ENCODE results near the gene HYCC2.
"Not testable (repeated sequence)": the region's sequence is repeated elsewhere in the genome, so short reads cannot be mapped to it uniquely, and the experiment has no call there.

HYCC2 gene

GRCh38 chr2:201071479-201072200, at the start of gene HYCC2, which contains the start of gene NDUFB3:
TSS of gene HYCC2 (minus strand) at chr2:201071671. CDS start at chr2:201024009, 47,662 bp downstream.
TSS of gene NDUFB3 (plus strand) at chr2:201072001. CDS start at chr2:201078883, 6,882 bp downstream.
- DNase-seq = peak; percentile 96

- peak; percentile 64 for DNase-seq
These were observed 47.7 kb upstream of the HYCC2 start for GRCh38 chr2:201118961-201119854.

GRCh38 chr2:201118121-201118960, 46.9 kb upstream of the HYCC2 start:
- DNase-seq = peak; percentile 88

- DNase-seq = not testable (repeated sequence)
These were observed 46.2 kb upstream of the HYCC2 start for GRCh38 chr2:201117735-201118094.

GRCh38 chr2:201116959-201117734, 45.7 kb upstream of the HYCC2 start:
- DNase-seq = no peak

- peak; percentile 45 for DNase-seq
These were observed 44.9 kb upstream of the HYCC2 start, which contains the start of gene CFLAR for GRCh38 chr2:201116115-201116958. TSS of gene CFLAR (plus strand) at chr2:201116164. CDS start at chr2:201129866, 13,702 bp downstream.

- no peak for DNase-seq
These were observed 43.4 kb upstream of the HYCC2 start for GRCh38 chr2:201114846-201115245.

GRCh38 chr2:201114350-201114749, 42.9 kb upstream of the HYCC2 start:
- DNase-seq = no peak

GRCh38 chr2:201111096-201111495, 39.6 kb upstream of the HYCC2 start:
- no peak for DNase-seq

GRCh38 chr2:201110615-201111014, 39.1 kb upstream of the HYCC2 start:
- no peak for DNase-seq

GRCh38 chr2:201109186-201109585, 37.7 kb upstream of the HYCC2 start:
- DNase-seq = no peak

GRCh38 chr2:201108341-201108740, 36.9 kb upstream of the HYCC2 start:
- DNase-seq = no peak

- DNase-seq = no peak
These were observed 36.2 kb upstream of the HYCC2 start for GRCh38 chr2:201107624-201108023.

- DNase-seq = no peak
These were observed 34.3 kb upstream of the HYCC2 start for GRCh38 chr2:201105759-201106158.

- DNase-seq = no peak
These were observed 29.0 kb upstream of the HYCC2 start for GRCh38 chr2:201100497-201100896.

- no peak for DNase-seq
These were observed 22.1 kb upstream of the HYCC2 start for GRCh38 chr2:201093573-201093972.

GRCh38 chr2:201090574-201090973, 19.1 kb upstream of the HYCC2 start:
- no peak for DNase-seq

GRCh38 chr2:201084863-201085262, 13.4 kb upstream of the HYCC2 start:
- no peak for DNase-seq

- no peak for DNase-seq
These were observed 3.5 kb upstream of the HYCC2 start for GRCh38 chr2:201074996-201075395.

- no peak for DNase-seq
These were observed 1.6 kb upstream of the HYCC2 start for GRCh38 chr2:201073071-201073470.

GRCh38 chr2:201072201-201072530, 695 bp upstream of the HYCC2 start:
- no peak for DNase-seq
